GM19452 (cell line): Measurements from ENCODE around the gene TMPRSS11A.

Source experiments
- ATAC-seq: cut with Tn5 transposase; IDR thresholded peaks from one replicate; pipeline ENCODE4 v1.9.1; 2021; ENCODE audit not compliant: unreplicated experiment

TMPRSS11A gene

GRCh38 chr4:67915400-67915966 is 47.8 kb downstream of the TMPRSS11A start:
- no peak for ATAC-seq

GRCh38 chr4:67912080-67912479 is 51.2 kb downstream of the TMPRSS11A start:
- no peak for ATAC-seq

- no peak for ATAC-seq
These were observed 51.7 kb downstream of the TMPRSS11A start for GRCh38 chr4:67911638-67912037.

- no peak for ATAC-seq
These were observed 52.2 kb downstream of the TMPRSS11A start for GRCh38 chr4:67911141-67911540.

GRCh38 chr4:67910585-67910905 is 52.7 kb downstream of the TMPRSS11A start:
- no peak for ATAC-seq

- no peak for ATAC-seq
These were observed 53.2 kb downstream of the TMPRSS11A start for GRCh38 chr4:67909905-67910584.

- ATAC-seq, result no peak
These were observed 55.6 kb downstream of the TMPRSS11A start for GRCh38 chr4:67907650-67908049.

- no peak for ATAC-seq
These were observed 64.2 kb downstream of the TMPRSS11A start for GRCh38 chr4:67899096-67899495.

- ATAC-seq, result no peak
These were observed 65.6 kb downstream of the TMPRSS11A start for GRCh38 chr4:67897686-67898085.

GRCh38 chr4:67896421-67897065 is 66.8 kb downstream of the TMPRSS11A start:
- no peak for ATAC-seq

- ATAC-seq, result no peak
These were observed 68.6 kb downstream of the TMPRSS11A start for GRCh38 chr4:67894659-67895058.

GRCh38 chr4:67892905-67893304 is 70.4 kb downstream of the TMPRSS11A start:
- ATAC-seq, result no peak

- no peak for ATAC-seq
These were observed 71.0 kb downstream of the TMPRSS11A start for GRCh38 chr4:67892253-67892652.

GRCh38 chr4:67891645-67892044 is 71.6 kb downstream of the TMPRSS11A start:
- no peak for ATAC-seq

GRCh38 chr4:67886281-67886680 is 77.0 kb downstream of the TMPRSS11A start:
- no peak for ATAC-seq

- ATAC-seq, result no peak
These were observed 77.5 kb downstream of the TMPRSS11A start for GRCh38 chr4:67885762-67886161.

- ATAC-seq, result no peak
These were observed 78.6 kb downstream of the TMPRSS11A start for GRCh38 chr4:67884701-67885100.

GRCh38 chr4:67883902-67884301 is 79.4 kb downstream of the TMPRSS11A start, which contains the start of gene TMPRSS11D:
TSS of gene TMPRSS11D (minus strand) at chr4:67884002. CDS start at chr4:67883933, 69 bp downstream.
- no peak for ATAC-seq

GRCh38 chr4:67883458-67883857 is 79.8 kb downstream of the TMPRSS11A start:
- no peak for ATAC-seq

- ATAC-seq, result no peak
These were observed 82.3 kb downstream of the TMPRSS11A start for GRCh38 chr4:67880866-67881610.

GRCh38 chr4:67879486-67879885 is 83.8 kb downstream of the TMPRSS11A start:
- no peak for ATAC-seq

GRCh38 chr4:67877086-67877485 is 86.2 kb downstream of the TMPRSS11A start:
- ATAC-seq, result no peak
